ENCODE data around the gene KCNMA1.

KCNMA1 gene

DNA sequence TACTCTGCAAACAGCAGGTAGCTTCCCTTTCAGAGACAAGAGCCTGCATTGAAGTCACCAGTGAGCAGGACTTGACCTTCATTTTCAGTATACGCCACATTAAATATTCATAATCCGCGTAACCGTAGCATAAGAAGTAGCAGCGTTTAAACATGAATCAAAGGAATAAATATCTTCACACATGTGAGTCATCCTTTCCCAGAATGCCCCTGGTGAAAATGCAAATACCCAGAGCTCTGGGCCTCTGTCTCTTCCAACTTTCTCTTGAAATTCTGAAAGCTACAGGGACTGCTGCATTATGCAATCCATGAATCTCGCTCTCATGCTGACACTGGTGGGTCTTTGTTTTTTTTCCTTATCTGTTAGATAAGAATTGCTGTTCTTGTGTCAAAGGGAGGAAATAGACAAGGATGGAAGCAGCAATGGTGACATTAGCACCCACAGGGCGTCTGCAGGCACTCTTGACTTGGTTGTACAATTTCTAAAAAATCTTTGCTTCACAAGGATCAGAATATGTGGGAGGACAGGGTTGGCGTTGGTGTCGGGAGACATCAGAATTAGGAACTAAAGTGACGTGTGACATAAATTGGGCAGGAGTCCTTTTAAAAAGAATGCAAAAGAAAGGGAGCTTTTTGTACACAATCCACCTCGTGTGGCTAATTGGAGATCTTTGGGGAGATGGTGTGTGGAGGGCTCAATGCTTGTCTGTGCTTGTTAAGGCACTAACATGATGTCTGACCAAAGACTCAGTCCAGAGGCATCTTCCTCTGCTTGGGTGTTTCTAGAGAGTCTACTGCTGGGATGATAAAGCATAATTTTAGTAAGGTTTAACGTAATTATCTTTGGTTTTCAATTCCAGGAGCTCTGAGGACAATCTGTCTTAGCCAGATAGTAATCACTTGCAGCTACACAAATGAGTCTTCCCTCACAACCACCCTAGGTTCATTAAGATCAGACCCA, 390.3 kb downstream of the KCNMA1 start:
- H3K27ac ChIP-seq = no peak overlapping the region
- no peak overlapping the region for H3K9ac ChIP-seq
- no peak overlapping the region for H3K4me3 ChIP-seq (ENCODE audit: low read depth, low read length)
- no peaks in the 10 kb centered on the region for H3K79me2 ChIP-seq
- H3K27me3 ChIP-seq (ENCODE audit: control insufficient read depth, insufficient read depth, low read length) = no peaks in the 10 kb centered on the region
- no peaks in the 10 kb centered on the region for H3K9me3 ChIP-seq (ENCODE audit: control insufficient read depth, low read length)
- no peaks in the 10 kb centered on the region for H3K36me3 ChIP-seq (ENCODE audit: control insufficient read depth, insufficient read depth, low read length)
- H3K4me1 ChIP-seq = no peaks in the 10 kb centered on the region
- TF ChIP-seq, protein P1, sequence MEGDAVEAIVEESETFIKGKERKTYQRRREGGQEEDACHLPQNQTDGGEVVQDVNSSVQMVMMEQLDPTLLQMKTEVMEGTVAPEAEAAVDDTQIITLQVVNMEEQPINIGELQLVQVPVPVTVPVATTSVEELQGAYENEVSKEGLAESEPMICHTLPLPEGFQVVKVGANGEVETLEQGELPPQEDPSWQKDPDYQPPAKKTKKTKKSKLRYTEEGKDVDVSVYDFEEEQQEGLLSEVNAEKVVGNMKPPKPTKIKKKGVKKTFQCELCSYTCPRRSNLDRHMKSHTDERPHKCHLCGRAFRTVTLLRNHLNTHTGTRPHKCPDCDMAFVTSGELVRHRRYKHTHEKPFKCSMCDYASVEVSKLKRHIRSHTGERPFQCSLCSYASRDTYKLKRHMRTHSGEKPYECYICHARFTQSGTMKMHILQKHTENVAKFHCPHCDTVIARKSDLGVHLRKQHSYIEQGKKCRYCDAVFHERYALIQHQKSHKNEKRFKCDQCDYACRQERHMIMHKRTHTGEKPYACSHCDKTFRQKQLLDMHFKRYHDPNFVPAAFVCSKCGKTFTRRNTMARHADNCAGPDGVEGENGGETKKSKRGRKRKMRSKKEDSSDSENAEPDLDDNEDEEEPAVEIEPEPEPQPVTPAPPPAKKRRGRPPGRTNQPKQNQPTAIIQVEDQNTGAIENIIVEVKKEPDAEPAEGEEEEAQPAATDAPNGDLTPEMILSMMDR (IDR thresholded peaks at IDR 0.05) = no peak
- no peak overlapping the region for H3K4me2 ChIP-seq (ENCODE audit: low read length)
- H2AFZ ChIP-seq = no peak overlapping the region

DNA sequence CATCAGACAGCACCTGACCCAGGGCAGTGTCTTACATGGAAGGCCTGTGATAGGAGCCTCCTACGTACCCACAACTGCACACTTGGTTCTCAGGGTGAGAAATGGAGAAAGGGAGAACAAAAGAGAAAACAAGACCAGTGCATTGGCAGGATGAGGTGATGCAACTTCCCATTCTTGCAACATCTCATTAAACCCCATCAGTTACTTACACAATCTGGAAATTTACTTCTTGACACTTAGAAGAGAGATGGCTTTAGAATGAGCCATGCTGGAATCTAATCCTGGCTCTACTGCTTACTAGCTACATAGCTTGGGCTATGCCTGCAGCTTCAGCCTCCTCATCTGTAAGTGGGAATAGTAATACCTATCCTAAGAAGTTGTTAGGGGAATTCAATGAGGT, 391.7 kb downstream of the KCNMA1 start:
- Histone ChIP-seq H3K9me3 (ENCODE audit: control insufficient read depth, low read length) (no peaks in the 10 kb centered on the region), H3K4me3 (ENCODE audit: low read depth, low read length) (no peak overlapping the region), H3K27ac (no peak overlapping the region), H3K27me3 (ENCODE audit: control insufficient read depth, insufficient read depth, low read length) (no peaks in the 10 kb centered on the region), H2AFZ (no peak overlapping the region), H3K4me1 (no peaks in the 10 kb centered on the region), H3K9ac (no peak overlapping the region), H3K4me2 (ENCODE audit: low read length) (no peak overlapping the region), H3K36me3 (ENCODE audit: control insufficient read depth, insufficient read depth, low read length) (no peaks in the 10 kb centered on the region), H3K79me2 (no peaks in the 10 kb centered on the region)
- TF ChIP-seq, protein P1 (IDR thresholded peaks at IDR 0.05) = no peak

DNA sequence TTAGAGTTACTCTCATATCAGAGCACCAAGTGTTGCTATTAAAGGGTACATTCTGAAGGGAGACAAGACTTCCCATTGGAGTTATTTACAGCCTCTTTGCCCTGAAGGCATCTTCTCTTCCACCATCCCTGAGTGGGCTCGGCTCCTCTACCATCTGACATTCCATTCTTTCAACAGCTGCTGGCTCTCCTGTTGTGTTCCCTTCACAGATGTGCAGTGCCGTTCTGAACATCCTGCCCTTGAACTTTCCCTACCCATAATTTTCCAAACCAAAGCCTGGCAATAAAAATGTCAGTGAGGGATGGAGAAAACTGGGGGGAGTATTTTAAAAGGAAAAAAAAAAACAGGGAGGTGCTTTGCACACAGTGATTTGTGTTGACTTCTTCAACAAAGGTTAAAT, 392.9 kb downstream of the KCNMA1 start:
- no peaks in the 10 kb centered on the region for H3K4me1 ChIP-seq
- H3K79me2 ChIP-seq = no peaks in the 10 kb centered on the region
- no peak overlapping the region for H2AFZ ChIP-seq
- H3K4me3 ChIP-seq (ENCODE audit: low read depth, low read length) = no peak overlapping the region
- H3K9me3 ChIP-seq (ENCODE audit: control insufficient read depth, low read length) = no peaks in the 10 kb centered on the region
- H3K27me3 ChIP-seq (ENCODE audit: control insufficient read depth, insufficient read depth, low read length) = no peaks in the 10 kb centered on the region
- no peak overlapping the region for H3K4me2 ChIP-seq (ENCODE audit: low read length)
- H3K9ac ChIP-seq = no peak overlapping the region
- no peak overlapping the region for H3K27ac ChIP-seq
- TF ChIP-seq, protein P1 (IDR thresholded peaks at IDR 0.05) = no peak
- no peaks in the 10 kb centered on the region for H3K36me3 ChIP-seq (ENCODE audit: control insufficient read depth, insufficient read depth, low read length)

DNA sequence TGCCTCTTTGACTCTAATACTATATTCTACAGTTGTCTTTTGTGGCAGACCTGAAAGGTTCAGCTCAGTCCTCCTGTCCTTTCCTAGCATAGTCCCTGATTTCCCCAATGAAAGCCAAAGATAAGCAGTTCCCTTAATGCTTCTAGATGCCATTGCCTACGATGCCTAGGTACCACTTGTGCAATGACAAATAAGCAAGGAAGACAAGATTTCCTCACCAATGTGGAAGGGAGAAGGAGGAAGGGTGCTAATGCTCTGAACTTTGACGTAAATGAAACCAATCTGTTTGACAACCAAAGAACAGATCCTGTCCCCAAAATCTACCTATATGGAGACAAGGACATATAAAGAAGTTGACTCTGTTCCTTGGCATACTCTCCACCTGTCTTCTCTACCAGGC, 393.3 kb downstream of the KCNMA1 start:
- H2AFZ ChIP-seq = no peak overlapping the region
- TF ChIP-seq, protein P1 (IDR thresholded peaks at IDR 0.05) = no peak
- H3K36me3 ChIP-seq (ENCODE audit: control insufficient read depth, insufficient read depth, low read length) = no peaks in the 10 kb centered on the region
- H3K4me2 ChIP-seq (ENCODE audit: low read length) = no peak overlapping the region
- no peaks in the 10 kb centered on the region for H3K9me3 ChIP-seq (ENCODE audit: control insufficient read depth, low read length)
- no peaks in the 10 kb centered on the region for H3K4me1 ChIP-seq
- H3K79me2 ChIP-seq = no peaks in the 10 kb centered on the region
- H3K4me3 ChIP-seq (ENCODE audit: low read depth, low read length) = no peak overlapping the region
- no peak overlapping the region for H3K27ac ChIP-seq
- no peaks in the 10 kb centered on the region for H3K27me3 ChIP-seq (ENCODE audit: control insufficient read depth, insufficient read depth, low read length)
- H3K9ac ChIP-seq = no peak overlapping the region

DNA sequence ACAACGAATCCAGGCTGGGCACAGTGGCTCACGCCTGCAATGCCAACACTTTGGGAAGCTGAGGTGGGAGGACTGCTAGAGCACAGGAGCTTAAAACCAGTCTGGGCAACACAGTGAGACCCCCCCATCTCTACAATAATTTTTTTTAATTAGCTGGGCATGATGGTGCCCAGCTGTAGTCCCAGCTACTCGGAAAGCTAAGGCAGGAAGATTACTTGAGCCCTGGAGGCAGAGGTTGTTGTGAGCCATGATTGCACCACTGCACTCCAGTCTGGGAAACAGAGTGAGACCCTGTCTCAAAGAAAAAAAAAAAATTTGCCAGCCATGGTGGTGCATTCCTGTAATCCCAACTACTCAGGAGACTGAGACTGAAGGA, 396.3 kb downstream of the KCNMA1 start:
- Histone ChIP-seq H3K4me2 (ENCODE audit: low read length) (no peak overlapping the region), H3K9me3 (ENCODE audit: control insufficient read depth, low read length) (no peaks in the 10 kb centered on the region), H3K79me2 (no peaks in the 10 kb centered on the region), H3K27ac (no peak overlapping the region), H2AFZ (no peak overlapping the region), H3K4me3 (ENCODE audit: low read depth, low read length) (no peak overlapping the region), H3K4me1 (no peaks in the 10 kb centered on the region), H3K27me3 (ENCODE audit: control insufficient read depth, insufficient read depth, low read length) (no peaks in the 10 kb centered on the region), H3K9ac (no peak overlapping the region), H3K36me3 (ENCODE audit: control insufficient read depth, insufficient read depth, low read length) (no peaks in the 10 kb centered on the region)
- TF ChIP-seq, protein P1 (IDR thresholded peaks at IDR 0.05) = no peak

Measured in parathyroid adenoma (tissue), 2 donors.